Activated T-helper 1 cell treated with anti-CD3 and anti-CD28 coated beads, Interleukin-2, amount 50 U/mL, for 16 hours (primary cell): Measurements from ENCODE around the gene SRP14.

Experiments
- DNase-seq, 2 donors: peaks; one replicate each; pipeline ENCODE4 v3.0.0-alpha.2; 2020; ENCODE audit warnings: low read depth in 1 of 2, low spot score in 1 of 2

The SRP14 gene

DNA sequence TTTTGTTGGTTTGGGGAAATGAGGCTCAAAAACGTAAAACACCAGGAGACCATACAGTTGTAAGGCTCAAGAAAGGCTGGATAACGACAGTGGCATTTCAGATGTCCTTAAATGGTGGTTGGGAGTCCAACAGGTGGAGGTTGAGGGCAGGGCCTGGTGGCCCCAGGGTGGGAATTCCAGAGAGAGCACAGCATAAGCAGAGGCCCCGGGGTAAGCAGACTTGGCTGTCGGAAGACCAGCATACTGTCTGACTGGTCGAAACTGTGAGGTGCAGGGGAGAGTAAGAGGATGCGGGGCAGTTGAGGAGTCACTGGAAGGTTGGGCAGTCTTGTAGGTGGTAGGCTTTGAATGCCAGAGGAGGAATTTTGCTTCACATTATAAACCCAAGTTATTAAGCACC is 48.3 kb downstream of the SRP14 start:
- DNase-seq: no peak

DNA sequence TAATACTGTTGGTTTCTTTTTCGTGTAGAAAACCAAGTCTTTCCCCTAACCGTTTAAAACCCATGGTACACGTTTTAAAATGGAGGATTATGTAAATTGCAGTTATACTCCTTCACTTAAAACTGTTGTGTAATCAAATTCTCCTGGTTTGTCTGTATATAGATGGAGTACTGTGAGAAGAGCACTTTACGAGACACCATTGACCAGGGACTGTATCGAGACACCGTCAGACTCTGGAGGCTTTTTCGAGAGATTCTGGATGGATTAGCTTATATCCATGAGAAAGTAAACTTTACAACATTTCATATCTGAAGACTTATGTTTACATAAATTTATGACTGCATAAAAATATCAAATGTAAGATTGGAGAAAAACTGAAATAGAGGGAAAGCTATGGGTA is 51.2 kb downstream of the SRP14 start:
- no peak for DNase-seq
